Large intestine (tissue), 3 donors: ENCODE data around the gene OVCH1. TPM values are rescaled to one million over a fixed set of nuclear protein-coding genes. Genes with fewer than 3 reads are reported as not detected.
"Not testable (repeated sequence)": the region's sequence is repeated elsewhere in the genome, so short reads cannot be mapped to it uniquely, and the experiment has no call there.

Experiments
- DNase-seq, 2 donors: peaks; one replicate each; pipeline versions ENCODE4 v3.0.0 to v3.0.0-alpha.2; 2013
- H3K27ac ChIP-seq: one replicate; pipeline ENCODE4 v1.5.1; 2013; ENCODE audit warnings: low read length
- H3K27me3 ChIP-seq: 2 replicates; pipeline ENCODE4 v1.6.1; 2013; ENCODE audit warnings: low read length; ENCODE audit not compliant: control insufficient read depth, insufficient read depth
- H3K36me3 ChIP-seq: 2 replicates; pipeline ENCODE4 v1.6.1; 2013; ENCODE audit warnings: low read length; ENCODE audit not compliant: control insufficient read depth, insufficient read depth
- H3K4me1 ChIP-seq: one replicate; pipeline ENCODE4 v1.6.1; 2013; ENCODE audit warnings: low read length; ENCODE audit not compliant: control insufficient read depth, insufficient read depth
- H3K4me3 ChIP-seq: one replicate; pipeline ENCODE4 v1.5.1; 2013; ENCODE audit warnings: low read length
- H3K9me3 ChIP-seq: one replicate; pipeline ENCODE4 v1.6.1; 2013; ENCODE audit warnings: mild to moderate bottlenecking, low read depth, low read length, moderate library complexity; ENCODE audit not compliant: control insufficient read depth
- WGBS: methylation state at CpG from one replicate; pipeline ENCODE4 v1.1.5; 2013; ENCODE audit warnings: low lambda C conversion rate; ENCODE audit not compliant: insufficient coverage; 5-methylcytosine and 5-hydroxymethylcytosine counted together
- polyA plus RNA-seq: library from polyadenylated mRNA; unstranded; fragments of 120-200 nt; gene quantifications from one replicate; pipeline ENCODE4 v1.2.1, GENCODE V29; 2013

The OVCH1 gene
- polyA plus RNA-seq, 1 donor: 0.28 TPM

GRCh38 chr12:29385194-29385593 lies 112.3 kb downstream of the OVCH1 start:
- H3K27ac ChIP-seq, H3K36me3 ChIP-seq, DNase-seq, H3K27me3 ChIP-seq, H3K4me1 ChIP-seq, H3K9me3 ChIP-seq, H3K4me3 ChIP-seq: not testable (repeated sequence)
- WGBS: no CpG with 5 or more reads among the region's 17 CpGs

DNA sequence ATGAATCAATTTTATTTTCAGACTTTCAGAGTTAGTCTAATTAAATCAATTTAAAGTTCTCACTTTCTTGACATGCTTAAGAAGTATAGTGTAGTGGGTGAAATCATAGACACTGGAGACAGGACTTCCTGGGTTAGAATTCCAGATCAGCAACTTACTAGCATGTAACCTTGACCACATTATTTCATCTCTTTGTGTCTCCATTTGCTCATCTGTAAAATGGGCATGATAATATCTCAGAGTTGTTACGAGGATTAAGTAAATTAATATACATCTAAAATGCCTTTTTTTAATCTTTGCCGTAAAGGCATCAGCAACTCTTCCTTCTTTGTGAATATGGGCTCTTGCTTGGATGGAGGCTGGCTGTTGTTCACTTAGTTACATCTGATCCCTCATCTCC lies 115.2 kb downstream of the OVCH1 start:
- no peak for DNase-seq
- no peaks in the 10 kb centered on the region for H3K27me3 ChIP-seq
- no peak overlapping the region for H3K4me3 ChIP-seq
- no CpG with 5 or more reads among the region's 2 CpGs for WGBS
- no peak overlapping the region for H3K27ac ChIP-seq
- H3K36me3 ChIP-seq: no peaks in the 10 kb centered on the region
- H3K9me3 ChIP-seq: no peaks in the 10 kb centered on the region
- no peaks in the 10 kb centered on the region for H3K4me1 ChIP-seq

DNA sequence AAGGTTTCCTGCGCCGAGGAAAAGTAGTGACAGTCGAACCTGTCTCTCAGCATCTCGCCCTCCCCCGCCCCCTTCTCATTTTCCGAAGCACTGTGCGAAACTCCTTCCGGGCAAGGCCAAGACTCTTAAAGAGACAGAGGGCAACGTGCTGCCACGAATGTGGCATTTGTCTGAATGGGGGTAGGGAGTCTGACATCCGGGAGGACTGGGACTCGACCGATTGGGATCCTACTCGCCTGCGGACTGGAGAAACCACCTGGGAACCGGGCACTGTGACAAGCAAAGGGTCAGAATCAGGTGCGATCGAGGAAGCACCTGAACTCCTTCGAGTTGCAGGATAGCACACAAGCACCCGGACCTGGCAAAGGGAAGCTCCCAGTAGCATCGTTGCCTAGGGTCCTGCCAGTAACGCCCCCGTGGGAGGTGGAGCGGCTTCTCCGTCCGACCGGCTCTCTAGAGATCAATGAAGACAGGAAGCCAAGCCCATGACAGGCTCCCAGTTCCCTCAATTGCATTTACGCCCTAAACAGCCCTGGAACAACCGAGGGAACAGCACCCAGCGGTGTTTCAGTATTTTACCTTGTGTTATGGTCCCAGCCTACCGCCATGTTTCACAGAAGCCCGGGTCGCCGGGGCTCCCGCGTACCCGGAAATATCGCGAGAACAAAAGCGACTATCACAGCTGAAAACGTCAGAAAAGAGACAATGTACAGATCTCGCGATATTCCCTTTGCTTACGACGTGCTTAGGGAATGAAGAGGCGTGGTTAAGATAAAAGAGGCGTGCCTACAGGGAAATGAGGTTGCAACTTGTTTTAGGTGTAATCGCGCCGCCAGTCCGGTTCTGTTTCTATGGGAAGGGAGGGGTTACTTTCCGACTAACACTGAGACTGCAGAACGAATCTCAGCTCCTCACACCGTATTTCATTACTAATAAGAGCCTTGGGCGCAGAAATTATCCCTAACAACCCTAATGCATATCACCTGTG lies 116.7 kb downstream of the OVCH1 start, which contains the start of gene ERGIC2:
Gene ERGIC2 (minus strand): TSS at position 637 of the 988 bp plus-strand sequence. CDS start 9,539 bp downstream, outside the sequence.
- H3K4me1 ChIP-seq: no peaks in the 10 kb centered on the region
- H3K4me3 ChIP-seq: peak within 1 kb of the TSS; percentile 65
- H3K27ac ChIP-seq: peak within 1 kb of the TSS; percentile 80
- no peaks in the 10 kb centered on the region for H3K36me3 ChIP-seq
- no CpG with 5 or more reads among the region's 55 CpGs for WGBS
- peak; percentile 98 to 99 for DNase-seq
- no peaks in the 10 kb centered on the region for H3K27me3 ChIP-seq
- no peaks in the 10 kb centered on the region for H3K9me3 ChIP-seq

Other genes with a start within 250 kb of the OVCH1 start
- 57.7 TPM for gene ERGIC2, start 116.5 kb downstream of the OVCH1 start, polyA plus RNA-seq